ENCODE measurements around the gene GRK4. TPM values are rescaled to one million over a fixed set of nuclear protein-coding genes. Genes with fewer than 3 reads are reported as not detected.
"Not testable (repeated sequence)": the region's sequence is repeated elsewhere in the genome, so short reads cannot be mapped to it uniquely, and the experiment has no call there.

The GRK4 gene
- polyA plus RNA-seq, 10 donors = 8.0 to 12.3 (median 9.7) TPM

GRCh38 chr4:2941138-2942036, 22.0 kb upstream of the GRK4 start:
- no peak for DNase-seq

GRCh38 chr4:2942037-2942531, 21.3 kb upstream of the GRK4 start:
- DNase-seq = no peak

GRCh38 chr4:2942532-2943363, 20.6 kb upstream of the GRK4 start:
- no peak for DNase-seq

- no peak for DNase-seq
Observed at GRCh38 chr4:2943364-2944090, 19.8 kb upstream of the GRK4 start.

- no peak for DNase-seq
Observed at GRCh38 chr4:2944091-2944482, 19.3 kb upstream of the GRK4 start.

DNA sequence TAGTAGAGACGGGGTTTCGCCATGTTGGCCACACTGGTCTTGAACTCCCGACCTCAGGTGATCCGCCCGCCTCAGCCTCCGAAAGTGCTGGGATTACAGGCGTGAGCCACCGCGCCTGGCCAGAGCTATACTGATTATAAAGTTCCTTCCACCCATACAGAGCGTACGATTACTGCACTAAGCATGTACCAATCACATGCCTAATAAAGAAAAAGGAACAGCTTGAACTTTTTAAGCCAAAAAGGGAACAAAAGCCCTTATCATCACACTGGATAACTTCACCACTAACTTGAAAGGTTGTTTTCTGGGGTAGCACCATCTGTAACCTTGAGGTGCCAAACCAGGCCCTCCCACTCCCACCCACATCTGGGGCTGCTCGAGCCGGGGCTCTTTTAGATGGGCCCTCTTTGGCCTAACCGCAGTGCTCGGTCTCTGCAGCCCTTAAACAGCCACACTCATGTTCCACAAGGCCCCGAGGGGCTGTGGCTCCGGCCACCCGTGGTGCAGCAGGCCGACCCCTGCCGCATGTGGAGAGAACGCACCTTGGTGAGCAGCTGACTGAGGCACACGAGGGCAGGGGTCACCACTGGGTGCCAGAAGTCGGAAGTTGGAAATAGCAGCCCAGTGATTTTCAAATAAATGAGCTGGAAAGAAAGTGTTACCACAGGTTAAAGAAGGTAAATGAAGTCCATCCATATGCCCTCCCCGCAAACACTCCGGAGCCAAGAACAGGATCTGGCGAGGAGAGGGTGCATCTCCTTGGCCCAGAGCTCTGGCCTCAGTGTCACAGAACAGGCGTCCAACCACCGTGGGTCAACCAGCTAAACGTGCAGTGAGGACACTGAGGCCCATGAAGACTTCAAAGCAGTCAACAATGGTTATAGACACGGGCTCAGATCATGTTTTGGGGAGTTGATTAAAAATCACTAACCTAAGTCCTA, 18.5 kb upstream of the GRK4 start:
- no peak for DNase-seq

- not testable (repeated sequence) for DNase-seq
Observed at GRCh38 chr4:2945619-2946604, 17.5 kb upstream of the GRK4 start.

GRCh38 chr4:2946812-2947600, 16.4 kb upstream of the GRK4 start:
- no peak for DNase-seq

- DNase-seq = no peak
Observed at GRCh38 chr4:2947926-2948325, 15.4 kb upstream of the GRK4 start.

GRCh38 chr4:2948895-2949781, 14.2 kb upstream of the GRK4 start:
- no peak for DNase-seq

GRCh38 chr4:2949782-2950125, 13.6 kb upstream of the GRK4 start:
- no peak for DNase-seq

GRCh38 chr4:2950221-2950989, 13.0 kb upstream of the GRK4 start:
- DNase-seq = no peak

- DNase-seq = no peak
Observed at GRCh38 chr4:2953496-2953895, 9.9 kb upstream of the GRK4 start.

DNA sequence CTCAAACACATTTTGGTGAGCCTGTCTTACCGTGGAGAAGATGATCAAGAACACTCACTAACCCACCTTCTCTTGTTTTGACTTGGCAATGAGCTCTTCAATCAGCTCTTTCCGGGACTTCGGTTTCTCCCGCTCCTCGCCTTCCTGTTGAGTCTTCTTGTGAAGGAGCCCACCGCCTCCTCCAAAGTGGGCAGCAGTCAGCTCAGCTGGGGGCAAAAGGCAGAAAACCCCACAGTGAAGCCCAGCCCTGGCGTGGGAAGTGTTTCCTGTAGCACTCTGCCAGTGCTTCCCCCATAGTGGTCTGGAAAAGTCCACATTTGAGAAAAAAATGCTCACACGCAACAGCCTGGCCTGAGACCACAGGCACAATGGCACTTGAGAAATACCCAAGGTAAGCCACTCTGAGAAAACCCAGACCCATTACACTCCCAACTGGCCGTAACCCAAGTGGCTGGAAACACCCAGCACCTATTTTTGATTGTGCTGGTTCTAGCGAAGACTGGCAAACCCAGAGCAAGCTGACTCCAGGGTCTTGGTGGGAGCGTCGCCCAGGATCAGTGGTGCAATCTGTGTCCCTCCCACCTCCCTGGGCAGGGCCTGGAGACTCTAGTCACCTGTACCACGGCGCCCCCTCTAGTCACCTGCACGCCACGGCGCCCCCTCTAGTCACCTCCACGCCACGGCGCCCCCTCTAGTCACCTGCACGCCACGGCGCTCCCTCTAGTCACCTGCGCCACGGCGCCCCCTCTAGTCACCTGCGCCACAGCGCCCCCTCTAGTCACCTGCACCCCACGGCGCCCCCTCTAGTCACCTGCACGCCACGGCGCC, 8.8 kb upstream of the GRK4 start:
- no peak for DNase-seq

GRCh38 chr4:2955186-2956044, 8.0 kb upstream of the GRK4 start:
- not testable (repeated sequence) for DNase-seq
